HEK293 (cell line): ENCODE data around the gene ENKD1.

Source experiments
- CTCF ChIA-PET: fragments of 350-600 bp; formaldehyde crosslinking; extraction: SDS; loops from one replicate; lab custom pipeline; 2021; ENCODE audit warnings: antibody characterized with exemption; lab: Yijun Ruan, JAX
- POLR2A ChIA-PET: fragments of 300-600 bp; formaldehyde crosslinking; extraction: SDS; loops from one replicate; lab custom pipeline; 2020; ENCODE audit warnings: antibody characterized with exemption, inconsistent platforms; lab: Yijun Ruan, JAX
- H3K27ac ChIP-seq: fragments of 200-500 bp; sonication (Bioruptor generic); 2 replicates; pipeline ENCODE4 v1.5.1; 2014; ENCODE audit warnings: low read depth, low read length, control low read depth, inconsistent platforms; ENCODE audit errors: extremely low read depth
- H3K36me3 ChIP-seq, 2 experiments: fragments of 200-500 bp in 1 of 2; sonication (Bioruptor generic) in 1 of 2; 1 replicate in 1 of 2; 2 replicates in 1 of 2; pipeline ENCODE4 v1.5.1; 2014 to 2017; ENCODE audit warnings: inconsistent platforms in 2 of 2, low read length in 2 of 2; ENCODE audit not compliant: control insufficient read depth in 2 of 2, insufficient read depth in 1 of 2
- H3K4me1 ChIP-seq: fragments of 200-500 bp; sonication (Bioruptor generic); 2 replicates; pipeline ENCODE4 v1.5.1; 2014; ENCODE audit warnings: mild to moderate bottlenecking, low read length, inconsistent platforms; ENCODE audit not compliant: control insufficient read depth, insufficient read depth
- H3K4me3 ChIP-seq: 2 replicates; pipeline ENCODE4 v1.5.1; 2011; ENCODE audit warnings: low read depth, mild to moderate bottlenecking, control low read depth, low read length, moderate library complexity
- H3K9me3 ChIP-seq: fragments of 200-500 bp; sonication (Bioruptor generic); 2 replicates; pipeline ENCODE4 v1.5.1; 2014; ENCODE audit warnings: low read depth, low read length, inconsistent platforms; ENCODE audit not compliant: control insufficient read depth, insufficient read depth
- ELK4 ChIP-seq: IDR thresholded peaks from 2 replicates; pipeline ENCODE4 v1.6.1; 2011; ENCODE audit warnings: mild to moderate bottlenecking, low read depth, low read length, borderline replicate concordance
- GLIS2 ChIP-seq: fragments of 450-650 bp; formaldehyde crosslinking; IDR thresholded peaks from 2 replicates; pipeline ENCODE4 v1.5.1; 2016; ENCODE audit warnings: missing biosample characterization, missing genetic modification characterization
- MYNN ChIP-seq: fragments of 450-650 bp; formaldehyde crosslinking; IDR thresholded peaks from 2 replicates; pipeline ENCODE4 v1.5.1; 2016; ENCODE audit warnings: missing biosample characterization, missing genetic modification characterization, borderline replicate concordance
- OVOL3 ChIP-seq: fragments of 450-650 bp; formaldehyde crosslinking; IDR thresholded peaks from 2 replicates; pipeline ENCODE4 v1.5.1; 2016; ENCODE audit warnings: missing biosample characterization, missing genetic modification characterization
- PATZ1 ChIP-seq: fragments of 450-650 bp; formaldehyde crosslinking; IDR thresholded peaks from 2 replicates; pipeline ENCODE4 v1.5.1; 2016; ENCODE audit warnings: missing biosample characterization, missing genetic modification characterization
- SP2 ChIP-seq: fragments of 450-650 bp; formaldehyde crosslinking; IDR thresholded peaks from 2 replicates; pipeline ENCODE4 v1.5.1; 2016; ENCODE audit warnings: missing biosample characterization, missing genetic modification characterization
- ZBTB11 ChIP-seq: fragments of 450-650 bp; formaldehyde crosslinking; conservative IDR thresholded peaks from 2 replicates; pipeline ENCODE4 v1.5.1; 2016; ENCODE audit warnings: low read depth, missing biosample characterization, missing genetic modification characterization
- ZBTB20 ChIP-seq: fragments of 450-650 bp; formaldehyde crosslinking; IDR thresholded peaks from 2 replicates; pipeline ENCODE4 v1.5.1; 2016; ENCODE audit warnings: missing biosample characterization, missing genetic modification characterization
- ZBTB26 ChIP-seq: fragments of 450-650 bp; formaldehyde crosslinking; optimal IDR thresholded peaks from 2 replicates; pipeline ENCODE3; 2016; ENCODE audit warnings: missing biosample characterization, mild to moderate bottlenecking, missing genetic modification characterization
- ZBTB48 ChIP-seq: fragments of 450-650 bp; formaldehyde crosslinking; IDR thresholded peaks from 2 replicates; pipeline ENCODE4 v1.5.1; 2016; ENCODE audit warnings: missing biosample characterization, missing genetic modification characterization
- ZNF211 ChIP-seq: fragments of 450-650 bp; formaldehyde crosslinking; IDR thresholded peaks from 2 replicates; pipeline ENCODE4 v1.5.1; 2016; ENCODE audit warnings: low read depth, missing biosample characterization, missing genetic modification characterization
- ZNF26 ChIP-seq: fragments of 450-650 bp; formaldehyde crosslinking; IDR thresholded peaks from 2 replicates; pipeline ENCODE4 v1.5.1; 2016; ENCODE audit warnings: missing biosample characterization, missing genetic modification characterization
- ZNF335 ChIP-seq: fragments of 450-650 bp; formaldehyde crosslinking; conservative IDR thresholded peaks from 2 replicates; pipeline ENCODE4 v1.5.1; 2016; ENCODE audit warnings: missing biosample characterization, missing genetic modification characterization
- ZNF362 ChIP-seq: fragments of 450-650 bp; formaldehyde crosslinking; IDR thresholded peaks from 2 replicates; pipeline ENCODE4 v1.5.1; 2016; ENCODE audit warnings: missing biosample characterization, missing genetic modification characterization
- ZNF391 ChIP-seq: fragments of 450-650 bp; formaldehyde crosslinking; IDR thresholded peaks from 2 replicates; pipeline ENCODE4 v1.5.1; 2016; ENCODE audit warnings: low read depth, missing biosample characterization, missing genetic modification characterization, borderline replicate concordance
- ZNF510 ChIP-seq: fragments of 450-650 bp; formaldehyde crosslinking; IDR thresholded peaks from 2 replicates; pipeline ENCODE4 v1.5.1; 2018; ENCODE audit warnings: mild to moderate bottlenecking, missing genetic modification characterization, missing biosample characterization; ENCODE audit not compliant: insufficient replicate concordance
- ZNF518A ChIP-seq: fragments of 450-650 bp; formaldehyde crosslinking; conservative IDR thresholded peaks from 2 replicates; pipeline ENCODE4 v1.5.1; 2016; ENCODE audit warnings: low read depth, missing biosample characterization, missing genetic modification characterization
- ZNF596 ChIP-seq: fragments of 450-650 bp; IDR thresholded peaks from 2 replicates; pipeline ENCODE4 v1.5.0; 2018; ENCODE audit warnings: missing biosample characterization, mild to moderate bottlenecking, missing genetic modification characterization, moderate library complexity
- ZNF76 ChIP-seq: fragments of 450-650 bp; formaldehyde crosslinking; IDR thresholded peaks from 2 replicates; pipeline ENCODE4; 2016; ENCODE audit warnings: low read depth, missing biosample characterization, missing genetic modification characterization, borderline replicate concordance

ENKD1 gene

GRCh38 chr16:67666559-67667452 is at the start of gene ENKD1, which contains the start of gene C16orf86:
TSS of gene ENKD1 (minus strand) at chr16:67666750. CDS start at chr16:67666442, 308 bp downstream.
TSS of gene C16orf86 (plus strand) at chr16:67666814. CDS start at chr16:67666971, 157 bp downstream.
- CTCF ChIA-PET, result interaction anchor here (0.6 to 3.0 kb wide), 10 partner anchors 84 to 275 kb away, joined by 3 to 19 read pairs (median 4); partner anchors contain the start of gene CTCF
- Histone ChIP-seq H3K4me1 (no peaks in the 10 kb centered on the region), H3K36me3 (peaks cover 0 to 37% of the 10 kb centered on the region in 2 experiments; a peak in 1 of 3 replicates), H3K4me3 (peak within 1 kb of the TSS; percentile 57), H3K9me3 (no peaks in the 10 kb centered on the region), H3K27ac (peak within 1 kb of the TSS; percentile 43; the same call in 1 of the 2 replicates)
- POLR2A ChIA-PET, result interaction anchor here (0.5 to 1.5 kb wide), 2 partner anchors 146 to 378 kb away, joined by 4 read pairs; no protein-coding TSS in a partner anchor
- TF ChIP-seq ZNF596 (tag by site-specific recombination) (no peak), ZBTB48 (tag by site-specific recombination) (no peak), ZBTB26 (tag by site-specific recombination) (peak; percentile 33), ZNF76 (peak; percentile 74; the same call in 1 of the 2 replicates), ZNF362 (tag by site-specific recombination) (no peak), ZNF335 (peak; percentile 77), GLIS2 (tag by site-specific recombination) (no peak), ZBTB20 (tag by site-specific recombination) (peak; percentile 81), ZNF510 (tag by site-specific recombination) (no peak), ELK4 (no peak), MYNN (tag by site-specific recombination) (no peak), OVOL3 (tag by site-specific recombination) (no peak), ZBTB11 (tag by site-specific recombination) (0 out of 2 replicates have a peak, but pooled peaks have one; percentile 22), ZNF211 (tag by site-specific recombination) (no peak), PATZ1 (tag by site-specific recombination) (peak; percentile 53), ZNF26 (tag by site-specific recombination) (no peak), ZNF391 (tag by site-specific recombination) (no peak), SP2 (tag by site-specific recombination) (peak; percentile 31; the same call in 1 of the 2 replicates), ZNF518A (tag by site-specific recombination) (no peak)
